Stimulated activated CD8-positive, alpha-beta memory T cell treated with anti-CD3 and anti-CD28 coated beads, Interleukin-12 subunit alpha, Interleukin-12 subunit beta, amount 100 ng/mL, for 24 hours (primary cell): ENCODE measurements around the gene AGAP6.
"Not testable (repeated sequence)": the region's sequence is repeated elsewhere in the genome, so short reads cannot be mapped to it uniquely, and the experiment has no call there.

Experiments used
- DNase-seq: peaks from one replicate; pipeline ENCODE4 v3.0.0-alpha.2; 2020; ENCODE audit errors: extremely low read depth

AGAP6 gene

DNA sequence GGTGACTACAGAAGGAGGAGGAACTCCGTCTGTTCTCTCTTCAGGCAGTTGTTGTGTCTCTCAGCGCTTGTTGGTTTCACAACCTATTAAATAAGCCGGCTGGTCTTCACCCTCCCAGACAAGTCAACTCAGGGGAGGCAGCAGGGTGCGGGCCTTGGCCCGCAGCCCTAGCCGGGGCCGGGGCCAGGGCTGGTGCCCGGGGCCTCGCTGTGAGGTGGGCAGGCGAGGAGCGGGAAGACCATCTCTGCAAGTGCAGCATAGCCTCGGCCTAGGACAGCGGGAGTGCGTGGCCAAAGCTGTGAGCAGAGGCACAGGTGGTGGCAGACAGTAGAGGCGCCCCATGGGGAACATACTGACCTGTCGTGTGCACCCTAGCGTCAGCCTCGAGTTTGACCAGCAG lies at the start of gene AGAP6:
AGAP6 (plus strand) TSS at position 31 of the 400 bp plus-strand sequence; CDS start at position 341, 310 bp downstream.
- not testable (repeated sequence) for DNase-seq

DNA sequence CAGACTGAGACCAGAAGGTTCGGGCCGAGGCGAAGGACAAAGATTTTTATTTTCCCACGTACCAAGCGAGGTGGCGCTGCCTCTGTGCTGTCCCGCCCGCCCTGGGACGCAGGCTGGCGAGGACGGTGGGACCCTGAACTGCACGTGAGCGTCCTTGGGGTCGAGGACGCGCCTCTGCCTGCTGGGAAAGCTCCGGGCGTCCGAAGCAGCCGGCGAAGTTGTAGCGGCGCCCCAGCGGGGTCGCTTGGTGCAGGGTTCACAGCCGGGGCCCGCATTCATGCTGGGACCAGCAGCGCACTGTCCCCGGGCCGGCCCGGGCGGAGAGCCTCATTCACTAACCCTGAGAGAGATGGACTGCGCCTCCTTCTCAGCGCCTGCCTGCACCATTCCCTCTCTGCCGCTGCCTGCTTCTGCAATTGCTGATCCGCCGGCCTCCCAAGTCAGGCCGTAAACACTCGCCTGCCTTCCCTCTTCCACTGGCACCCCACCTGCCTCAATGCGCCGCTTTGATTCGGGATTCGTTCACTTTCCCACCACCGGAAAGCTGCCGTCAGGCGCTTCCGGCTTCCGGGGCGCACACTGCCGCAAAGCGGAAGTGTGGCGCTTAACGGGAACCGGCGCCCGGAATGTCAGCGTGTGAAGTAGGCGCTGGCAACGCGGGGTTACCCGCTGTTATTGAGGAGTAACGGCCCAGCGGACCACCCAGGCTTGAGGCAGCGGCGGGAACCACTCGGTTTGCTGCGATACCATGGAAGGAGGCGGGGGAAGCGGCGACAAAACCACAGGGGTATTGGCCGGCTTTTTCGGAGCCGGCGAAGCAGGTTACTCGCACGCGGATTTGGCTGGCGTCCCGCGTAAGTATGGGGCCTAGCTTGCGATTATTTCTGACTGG lies 46.5 kb upstream of the AGAP6 start, which contains the start of the genes PARG and TIMM23B:
PARG (minus strand) TSS at position 581 of the 892 bp plus-strand sequence; CDS start at position 279, 302 bp downstream.
TIMM23B (plus strand) TSS at position 607 of the 892 bp plus-strand sequence; CDS start at position 749, 142 bp downstream.
- DNase-seq, result peak; percentile 60

DNA sequence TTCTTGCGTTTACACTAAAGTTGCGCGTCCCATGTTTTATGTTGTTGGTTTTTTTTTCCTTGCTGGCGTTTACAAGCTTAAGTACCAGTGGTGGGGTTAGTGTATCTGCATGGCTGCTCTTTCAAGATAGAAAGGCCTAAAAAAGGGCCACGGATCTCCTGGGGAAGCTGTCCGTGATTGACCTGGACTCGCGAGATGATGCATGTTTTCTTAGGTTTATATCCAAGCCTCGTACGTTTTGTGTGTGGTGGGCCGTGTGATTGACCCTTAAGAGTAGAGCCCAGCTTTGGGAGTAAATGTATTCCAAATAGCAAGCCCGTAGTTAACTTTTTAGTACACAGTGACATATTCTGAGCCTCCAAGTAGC lies 45.9 kb upstream of the AGAP6 start:
- not testable (repeated sequence) for DNase-seq

DNA sequence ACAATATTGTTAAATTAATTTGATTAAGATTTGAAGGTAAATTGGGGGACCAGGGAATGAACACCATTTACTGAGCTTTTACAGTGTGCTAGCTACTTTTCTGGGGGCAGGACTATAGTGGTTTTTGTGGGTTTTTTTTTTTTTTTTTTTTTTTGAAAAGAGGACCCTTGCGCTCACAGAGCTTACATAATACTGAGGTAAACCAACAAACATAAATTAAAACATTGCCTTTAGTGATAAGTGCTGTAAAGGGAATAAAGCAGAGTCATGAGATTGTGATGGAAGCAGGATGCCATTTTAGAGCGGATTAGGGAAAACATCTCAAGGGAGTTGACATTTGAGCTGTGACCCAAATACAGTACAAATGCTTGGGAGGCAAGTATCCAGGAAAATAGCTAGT lies 44.6 kb upstream of the AGAP6 start:
- not testable (repeated sequence) for DNase-seq

DNA sequence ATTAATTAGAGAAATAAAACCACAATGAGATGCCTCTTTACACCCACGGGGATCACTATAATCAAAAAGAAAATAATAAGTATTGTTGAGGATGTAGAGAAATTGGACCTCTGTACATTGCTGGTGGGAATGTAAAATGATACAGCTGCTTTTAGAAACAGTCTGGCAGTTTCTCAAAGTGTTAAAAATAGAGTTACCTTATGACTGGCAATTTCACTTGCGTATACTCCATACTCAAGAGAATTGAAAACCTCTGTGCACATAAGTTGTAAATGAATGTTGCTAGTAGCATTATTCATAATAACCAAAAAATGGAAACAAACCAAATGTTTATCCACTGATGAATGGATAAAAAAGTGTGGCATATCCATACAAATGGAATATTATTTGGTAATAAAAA lies 40.1 kb upstream of the AGAP6 start:
- not testable (repeated sequence) for DNase-seq

DNA sequence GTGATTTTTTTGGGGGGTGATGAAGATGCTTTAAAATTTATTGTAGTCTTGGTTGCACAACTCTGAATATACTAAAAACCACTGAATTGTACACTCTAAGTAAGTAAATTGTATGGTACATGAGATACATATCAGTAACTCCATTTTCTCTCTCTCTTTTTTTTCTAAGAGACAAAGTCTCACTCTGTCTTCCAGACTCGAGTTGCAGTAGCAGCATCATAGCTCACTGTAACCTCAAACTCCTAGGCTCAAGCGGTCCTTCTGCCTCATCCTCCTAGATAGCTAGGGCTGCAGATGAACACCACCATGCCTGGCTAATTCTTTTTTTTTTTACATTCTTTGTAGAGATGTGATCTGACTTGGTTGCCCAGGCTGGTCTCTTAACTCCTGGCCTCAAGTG lies 39.5 kb upstream of the AGAP6 start:
- DNase-seq, result not testable (repeated sequence)

DNA sequence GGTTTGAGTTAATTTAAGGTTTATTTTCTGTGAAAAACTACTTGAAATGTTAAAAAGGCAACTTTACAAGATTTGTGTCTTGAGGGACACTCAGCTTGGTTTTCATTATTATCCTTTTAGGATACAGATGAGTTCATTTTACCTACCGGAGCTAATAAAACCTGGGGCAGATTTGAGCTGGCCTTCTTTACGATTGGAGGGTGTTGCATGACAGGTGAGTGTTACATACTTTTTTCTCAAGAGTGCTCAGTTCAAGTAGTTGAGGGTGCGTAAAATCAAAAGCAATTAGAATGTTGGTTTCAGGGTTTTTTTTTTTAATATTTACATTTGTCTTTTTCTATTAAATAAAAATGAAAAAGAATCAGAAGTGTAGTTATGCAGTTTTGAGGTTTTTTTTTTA lies 36.2 kb upstream of the AGAP6 start:
- DNase-seq, result not testable (repeated sequence)

DNA sequence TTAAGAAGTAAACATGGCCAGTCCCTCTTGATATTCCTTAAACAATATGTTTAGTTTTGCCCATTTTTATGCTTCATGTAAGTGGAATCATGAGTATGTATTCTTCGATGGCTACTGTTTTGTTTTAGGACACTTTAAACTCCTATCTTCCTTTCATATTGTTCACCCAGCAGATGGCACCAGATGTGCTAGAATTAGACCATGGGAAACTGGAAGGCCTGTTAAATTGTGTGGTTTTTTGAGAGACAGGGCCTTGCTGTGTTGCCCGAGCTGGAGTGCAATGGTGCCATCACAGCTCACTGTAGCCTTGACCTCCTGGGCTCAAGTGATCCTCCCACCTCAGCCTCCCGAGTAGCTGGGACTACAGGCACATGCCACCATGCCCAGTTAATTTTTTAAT lies 35.1 kb upstream of the AGAP6 start:
- not testable (repeated sequence) for DNase-seq

DNA sequence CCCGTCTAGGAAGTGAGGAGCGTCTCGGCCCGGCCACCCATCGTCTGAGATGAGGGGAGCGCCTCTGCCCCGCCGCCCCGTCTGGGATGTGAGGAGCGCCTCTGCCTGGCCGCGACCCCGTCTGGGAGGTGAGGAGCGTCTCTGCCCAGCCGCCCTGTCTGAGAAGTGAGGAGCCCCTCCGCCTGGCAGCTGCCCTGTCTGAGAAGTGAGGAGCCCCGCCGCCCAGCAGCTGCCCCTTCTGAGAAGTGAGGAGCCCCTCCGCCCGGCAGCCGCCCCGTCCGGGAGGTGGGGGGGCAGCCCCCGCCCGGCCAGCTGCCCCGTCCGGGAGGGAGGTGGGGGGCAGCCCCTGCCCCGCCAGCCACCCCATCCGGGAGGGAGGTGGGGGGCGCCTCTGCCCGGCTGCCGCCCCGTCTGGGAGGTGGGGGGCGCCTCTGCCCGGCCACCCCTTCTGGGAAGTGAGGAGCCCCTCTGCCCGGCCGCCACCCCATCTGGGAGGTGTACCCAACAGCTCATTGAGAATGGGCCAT lies 17.8 kb upstream of the AGAP6 start:
- DNase-seq, result not testable (repeated sequence)

DNA sequence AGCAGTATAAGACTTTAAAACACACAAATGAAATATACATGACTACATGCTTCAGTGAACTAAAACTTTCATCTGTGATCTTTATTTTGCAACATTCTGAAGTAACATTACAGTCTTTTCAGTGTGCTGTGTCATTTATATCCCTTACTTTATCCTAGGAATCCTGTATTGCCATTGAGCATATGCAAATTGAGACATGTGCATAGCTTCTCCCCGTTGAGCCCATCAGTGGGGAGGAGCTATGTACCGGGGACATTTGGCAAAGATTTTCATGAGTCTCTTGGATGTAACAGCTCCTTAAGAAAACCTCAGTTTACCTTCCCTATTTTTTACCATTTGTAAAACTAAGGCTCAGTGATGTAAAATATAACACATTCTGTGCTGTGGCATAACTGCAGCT lies 16.7 kb upstream of the AGAP6 start:
- not testable (repeated sequence) for DNase-seq

DNA sequence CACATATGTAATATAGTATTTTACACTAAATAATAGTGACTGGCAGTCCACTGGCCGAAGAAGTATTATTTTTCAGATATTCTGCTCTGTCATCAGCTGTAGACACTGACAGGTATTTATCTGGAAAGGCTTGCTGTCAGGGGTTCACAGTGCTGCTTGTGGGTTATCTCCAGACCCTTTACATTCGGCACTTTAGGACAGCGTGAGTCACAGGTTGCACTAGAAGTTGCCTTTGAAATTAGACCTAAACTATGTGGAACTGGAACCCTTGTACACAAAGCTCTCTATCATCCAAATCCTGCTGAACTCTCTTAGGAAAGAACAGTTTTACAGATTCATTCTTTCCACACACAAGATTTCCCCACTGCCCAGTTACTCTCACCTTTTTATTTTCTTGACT lies 16.1 kb upstream of the AGAP6 start:
- DNase-seq, result not testable (repeated sequence)

DNA sequence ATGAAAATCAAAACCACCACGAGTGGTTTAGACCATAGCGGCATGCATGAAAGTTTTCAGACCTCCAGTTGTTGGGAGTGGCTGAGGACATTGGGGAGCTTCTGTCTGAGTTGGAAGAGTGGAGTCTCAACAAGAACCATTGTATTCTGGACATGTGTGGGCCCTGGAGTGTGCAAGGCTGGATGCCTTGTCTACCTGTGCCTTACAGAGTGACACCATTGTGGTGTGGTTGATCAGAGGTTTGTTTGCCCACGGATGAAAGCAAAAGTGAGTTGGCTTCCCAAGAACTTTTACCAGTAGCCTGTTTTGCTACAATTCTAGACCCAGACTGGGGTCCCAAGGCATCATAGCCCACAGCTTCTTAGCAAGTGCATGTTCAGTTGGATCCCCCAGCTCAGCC lies 10.4 kb upstream of the AGAP6 start:
- not testable (repeated sequence) for DNase-seq

DNA sequence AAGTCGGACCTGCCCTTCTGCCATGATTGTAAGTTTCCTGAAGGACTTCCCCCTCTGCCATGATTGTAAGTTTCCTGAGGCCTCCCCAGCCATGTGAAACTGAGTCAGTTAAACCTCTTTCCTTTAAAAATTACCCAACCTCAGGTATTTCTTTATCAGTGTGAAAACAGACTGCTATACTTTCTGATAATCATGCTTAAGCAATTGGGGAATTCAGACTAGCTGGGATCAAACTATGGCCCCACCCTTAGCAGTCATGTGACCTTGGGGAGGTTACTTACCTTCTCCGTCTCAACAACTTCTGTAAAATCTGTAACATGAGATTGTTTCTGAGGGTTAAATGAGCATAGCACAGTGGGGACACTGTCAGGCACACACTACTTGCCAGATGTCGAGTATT lies 999 bp upstream of the AGAP6 start:
- DNase-seq, result not testable (repeated sequence)

DNA sequence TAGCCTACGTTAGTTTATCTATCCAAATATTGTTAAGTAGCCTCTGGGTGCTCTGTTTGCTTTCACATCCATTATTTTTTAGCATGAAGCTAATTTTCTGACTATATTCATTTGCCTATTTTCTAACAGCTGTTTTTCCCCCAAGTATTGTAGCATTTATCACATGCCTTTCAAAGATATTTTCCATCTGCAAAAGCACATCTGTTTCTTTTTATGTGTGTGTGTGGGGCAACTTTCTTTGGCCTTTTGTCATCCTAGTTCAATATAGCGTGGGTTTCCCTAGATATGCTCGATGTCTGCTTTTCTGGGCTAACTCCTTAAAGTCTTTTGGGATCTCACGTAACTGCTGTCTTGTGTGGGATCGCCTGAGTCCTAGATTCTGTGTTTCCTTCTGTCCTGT lies 7.1 kb downstream of the AGAP6 start:
- not testable (repeated sequence) for DNase-seq

DNA sequence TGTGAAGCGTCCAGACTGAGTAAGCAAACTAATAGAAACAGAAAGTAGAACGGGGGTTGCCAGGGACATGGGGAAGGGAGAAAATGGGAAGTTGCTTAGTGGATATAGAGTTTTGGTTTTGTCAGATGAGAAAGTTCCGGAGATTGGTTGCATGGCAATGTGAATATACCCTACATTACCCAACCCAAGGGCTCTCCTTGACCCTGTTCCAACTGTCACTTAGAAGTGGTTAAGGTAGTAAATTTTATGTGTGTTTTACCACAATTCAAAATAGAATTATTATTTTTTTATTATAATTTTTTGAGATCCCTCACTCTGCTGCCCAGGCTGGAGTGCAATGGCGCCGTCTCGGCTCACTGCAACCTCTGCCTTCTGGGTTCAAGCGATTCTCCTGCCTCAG lies 25.8 kb downstream of the AGAP6 start:
- not testable (repeated sequence) for DNase-seq

DNA sequence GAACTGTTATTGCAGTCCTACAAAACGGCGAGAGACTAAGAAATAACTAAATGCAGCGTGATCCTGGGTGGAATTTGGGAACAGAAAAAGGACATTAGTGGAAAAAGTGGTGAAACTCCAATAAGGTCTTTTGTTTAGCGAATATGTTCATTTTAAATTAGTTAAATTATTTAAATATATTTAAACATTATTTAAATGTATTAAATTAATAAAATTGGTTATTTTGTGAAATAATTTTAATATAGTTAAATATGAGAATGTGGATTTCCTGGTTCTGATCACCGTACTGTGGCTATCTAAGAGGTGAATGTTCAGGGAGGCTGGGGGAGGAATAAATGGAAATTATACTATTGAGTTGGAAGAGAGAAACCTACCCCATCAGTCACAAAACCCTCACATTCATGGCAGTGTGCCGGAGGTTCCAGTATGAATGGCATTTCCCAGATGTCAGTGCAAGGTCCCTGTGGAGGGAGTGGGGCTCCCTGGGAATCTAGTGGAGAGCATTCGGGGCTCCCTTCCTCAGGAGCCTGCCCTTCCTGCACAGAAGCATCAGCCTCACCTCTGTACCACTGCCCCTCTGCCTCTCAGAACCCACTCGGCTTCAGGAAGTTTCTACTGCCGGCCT lies 27.5 kb downstream of the AGAP6 start:
- not testable (repeated sequence) for DNase-seq

DNA sequence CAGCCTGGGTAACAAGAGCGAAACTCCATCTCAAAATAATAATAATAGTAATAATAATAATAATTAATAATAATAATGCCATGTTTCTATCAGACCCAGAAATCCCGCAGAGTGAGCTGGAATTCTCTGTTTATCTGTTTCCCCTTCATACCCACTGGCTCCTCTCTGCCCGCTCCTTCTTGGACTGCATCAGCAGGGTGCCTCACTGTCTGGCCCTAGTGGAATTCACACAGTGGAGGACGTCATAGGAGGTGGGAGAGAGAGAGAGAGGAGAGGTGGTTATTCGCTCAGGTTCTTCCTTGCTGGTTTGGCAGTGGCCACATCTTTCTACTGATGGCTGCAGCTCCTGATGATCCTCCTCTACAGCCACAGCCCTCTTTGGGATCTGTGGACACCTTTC lies 28.7 kb downstream of the AGAP6 start:
- DNase-seq, result not testable (repeated sequence)

DNA sequence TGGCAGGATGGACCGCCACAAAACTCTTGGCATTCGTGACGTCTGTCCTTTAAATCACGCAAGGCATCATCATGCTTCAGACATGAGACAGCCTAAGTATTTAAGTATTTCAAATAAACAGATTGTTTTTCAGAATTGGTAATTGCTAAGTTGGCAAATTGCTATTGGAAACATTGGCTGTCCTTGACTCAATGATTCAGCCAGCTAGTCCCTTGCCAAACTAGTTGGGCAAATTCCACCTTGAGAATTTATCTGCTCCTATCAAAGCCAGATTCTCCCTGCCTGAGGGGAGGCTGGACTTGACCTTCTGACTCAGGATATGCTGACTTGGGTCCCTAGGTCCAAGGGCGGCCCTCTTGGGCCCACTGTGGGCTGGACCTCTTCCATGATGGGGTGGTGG lies 29.4 kb downstream of the AGAP6 start:
- DNase-seq, result not testable (repeated sequence)

DNA sequence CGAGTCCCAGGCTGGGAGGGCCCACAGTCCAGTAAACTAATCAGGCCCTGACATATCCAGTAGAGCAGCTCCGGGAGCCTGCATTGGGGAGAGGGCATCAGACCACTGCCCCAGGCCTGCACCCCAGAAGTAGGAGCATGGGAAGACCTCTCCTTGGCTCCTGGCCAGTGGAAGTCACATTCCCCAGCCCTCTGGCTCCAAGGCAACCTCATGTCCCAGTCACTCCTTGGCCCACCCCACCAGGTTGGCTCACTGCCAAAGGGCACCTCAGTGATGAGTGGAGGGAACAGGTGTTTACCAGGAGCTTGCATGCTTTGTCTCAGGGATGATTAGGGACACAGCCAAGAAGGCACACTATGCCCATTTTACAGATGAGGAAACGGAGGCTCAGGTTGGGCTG lies 31.1 kb downstream of the AGAP6 start:
- not testable (repeated sequence) for DNase-seq

DNA sequence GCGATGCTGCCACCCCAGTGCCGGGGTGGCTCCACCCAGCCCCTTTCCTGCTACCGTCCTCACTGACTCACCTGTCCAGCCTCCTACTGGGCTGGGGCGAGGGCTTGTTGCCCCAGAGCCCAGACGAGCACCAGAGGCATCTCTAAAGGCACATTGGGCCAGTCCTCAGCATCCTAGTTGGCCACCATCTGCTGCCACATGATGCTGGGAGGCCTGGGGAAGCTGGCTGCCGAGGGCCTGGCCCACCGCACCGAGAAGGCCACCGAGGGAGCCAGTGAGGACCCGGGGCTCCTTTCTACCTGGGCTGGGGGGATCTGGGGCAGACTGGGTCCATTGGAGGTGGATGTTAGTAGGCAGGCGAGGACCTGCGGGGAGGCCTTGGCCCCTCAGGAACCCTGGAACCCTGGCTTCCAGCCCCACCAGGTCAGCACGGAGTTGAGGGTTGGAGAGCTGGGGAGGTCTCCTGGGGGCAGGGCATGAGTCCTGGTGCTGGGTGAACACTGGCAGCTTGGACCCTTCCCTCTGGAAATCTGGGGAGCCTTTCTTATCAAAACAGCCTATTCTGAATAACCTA lies 32.3 kb downstream of the AGAP6 start:
- DNase-seq, result not testable (repeated sequence)

DNA sequence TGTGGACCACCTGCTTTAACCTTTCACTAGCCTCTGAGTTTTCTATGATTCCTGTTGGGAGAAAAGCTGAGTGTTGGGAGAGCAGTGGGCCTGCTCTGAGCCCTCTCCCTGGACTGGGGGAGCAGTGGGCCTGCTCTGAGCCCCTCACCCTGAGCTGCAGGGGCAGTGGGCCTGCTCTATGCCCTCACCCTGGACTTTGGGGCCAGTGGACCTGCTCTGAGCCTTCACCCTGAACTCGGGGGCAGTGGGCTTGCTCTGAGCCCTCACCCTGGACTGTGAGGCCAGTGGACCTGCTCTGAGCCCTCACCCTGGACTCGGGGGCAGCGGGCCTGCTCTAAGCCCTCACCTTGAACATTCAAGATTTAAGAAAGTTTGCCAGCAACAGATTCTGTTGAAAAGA lies 33.4 kb downstream of the AGAP6 start:
- DNase-seq, result no peak

DNA sequence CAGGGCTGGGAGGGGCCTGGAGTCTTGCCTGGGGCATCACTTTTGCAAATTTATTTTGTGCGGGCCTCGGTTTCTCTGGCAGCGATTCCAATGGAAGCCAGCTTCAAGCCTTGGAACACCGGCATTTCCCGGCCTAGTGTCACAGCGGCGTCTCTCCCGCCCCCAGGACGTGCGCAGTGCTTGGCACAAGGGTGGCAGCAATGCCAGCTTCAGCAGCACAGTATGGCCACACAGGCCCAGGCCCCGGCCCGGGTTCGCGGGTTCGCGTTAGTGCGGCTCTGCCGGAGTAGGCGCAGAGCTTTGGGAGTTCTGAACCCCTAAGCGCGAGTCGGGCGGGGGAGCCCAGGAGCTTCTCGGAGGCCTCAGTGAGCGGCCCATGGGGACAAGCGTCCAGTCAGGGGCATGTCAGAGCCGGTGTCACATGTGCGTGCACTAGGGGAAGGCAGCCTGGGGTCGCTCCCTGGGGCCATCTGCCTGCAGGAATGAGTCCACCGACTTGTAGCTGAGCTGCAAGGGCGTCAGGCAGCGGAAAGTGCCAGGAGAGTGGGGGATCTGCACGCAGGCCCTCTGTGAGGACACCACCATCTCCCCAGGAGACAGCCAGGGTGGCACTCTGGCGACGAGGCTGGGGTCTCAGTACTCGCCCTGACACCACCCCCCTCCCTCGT lies 36.6 kb downstream of the AGAP6 start:
- DNase-seq, result not testable (repeated sequence)
